Medulla oblongata (tissue), 1 donor: ENCODE data around the gene GRID1.
"Not testable (repeated sequence)": the region's sequence is repeated elsewhere in the genome, so short reads cannot be mapped to it uniquely, and the experiment has no call there.

Experiments used
- DNase-seq: peaks from one replicate; pipeline ENCODE4 v3.0.0-alpha.2; 2015; ENCODE audit errors: extremely low spot score

GRID1 gene

GRCh38 chr10:85997544-85997943 lies 369.1 kb downstream of the GRID1 start:
- DNase-seq, result no peak

GRCh38 chr10:85995791-85996190 lies 370.8 kb downstream of the GRID1 start:
- peak; percentile 67 for DNase-seq

- DNase-seq, result no peak
These were observed 372.6 kb downstream of the GRID1 start for GRCh38 chr10:85993840-85994507.

- DNase-seq, result no peak
These were observed 373.5 kb downstream of the GRID1 start for GRCh38 chr10:85993140-85993539.

- no peak for DNase-seq
These were observed 374.3 kb downstream of the GRID1 start for GRCh38 chr10:85992324-85992723.

- DNase-seq, result no peak
These were observed 379.8 kb downstream of the GRID1 start for GRCh38 chr10:85986777-85987176.

GRCh38 chr10:85983051-85983450 lies 383.5 kb downstream of the GRID1 start:
- DNase-seq, result no peak

- DNase-seq, result no peak
These were observed 387.0 kb downstream of the GRID1 start for GRCh38 chr10:85979598-85979997.

GRCh38 chr10:85978566-85979358 lies 387.8 kb downstream of the GRID1 start:
- no peak for DNase-seq

GRCh38 chr10:85977642-85978041 lies 389.0 kb downstream of the GRID1 start:
- no peak for DNase-seq

GRCh38 chr10:85976267-85976793 lies 390.3 kb downstream of the GRID1 start:
- no peak for DNase-seq

GRCh38 chr10:85971494-85971893 lies 395.1 kb downstream of the GRID1 start:
- no peak for DNase-seq

GRCh38 chr10:85967594-85967993 lies 399.0 kb downstream of the GRID1 start:
- no peak for DNase-seq

- no peak for DNase-seq
These were observed 405.0 kb downstream of the GRID1 start for GRCh38 chr10:85961479-85962067.

GRCh38 chr10:85961073-85961472 lies 405.5 kb downstream of the GRID1 start:
- DNase-seq, result peak; percentile 14

- no peak for DNase-seq
These were observed 407.4 kb downstream of the GRID1 start for GRCh38 chr10:85959239-85959638.

- no peak for DNase-seq
These were observed 415.7 kb downstream of the GRID1 start for GRCh38 chr10:85950921-85951320.

GRCh38 chr10:85946713-85947326 lies 419.8 kb downstream of the GRID1 start:
- no peak for DNase-seq

GRCh38 chr10:85936161-85936560 lies 430.4 kb downstream of the GRID1 start:
- no peak for DNase-seq

GRCh38 chr10:85934586-85934985 lies 432.0 kb downstream of the GRID1 start:
- DNase-seq, result no peak

- not testable (repeated sequence) for DNase-seq
These were observed 436.6 kb downstream of the GRID1 start for GRCh38 chr10:85929993-85930392.
